ENCODE results near the gene CNST. TPM values are rescaled to one million over a fixed set of nuclear protein-coding genes. Genes with fewer than 3 reads are reported as not detected.
"Not testable (repeated sequence)": the region's sequence is repeated elsewhere in the genome, so short reads cannot be mapped to it uniquely, and the experiment has no call there.

Gene CNST
- polyA plus RNA-seq, 4 donors: 16.0 to 23.5 (median 22.2) TPM

DNA sequence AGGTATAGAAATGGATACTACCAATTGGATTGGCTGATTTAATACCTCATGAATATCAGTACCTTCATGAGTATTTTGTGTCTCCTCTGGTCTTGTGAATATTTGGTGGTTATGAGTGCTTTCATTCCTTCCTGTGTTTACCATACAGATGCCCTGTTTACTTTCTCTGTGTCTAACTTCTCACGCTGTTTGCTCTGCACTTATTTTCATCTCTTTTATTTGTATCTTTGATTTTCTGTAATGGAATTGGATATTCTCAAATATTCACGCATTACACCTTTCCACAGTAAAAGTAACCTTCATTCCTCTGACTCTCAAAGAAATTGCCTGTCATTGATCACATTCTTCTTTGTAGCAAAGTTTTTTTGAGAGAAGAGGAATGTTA lies 16.8 kb downstream of the CNST start:
- no peak for DNase-seq (ENCODE audit: low read depth in 4 of 4, low spot score in 3 of 4)

GRCh38 chr1:246583448-246584185 lies 17.4 kb downstream of the CNST start:
- no peak for DNase-seq (ENCODE audit: low read depth in 4 of 4, low spot score in 3 of 4)

GRCh38 chr1:246587032-246587431 lies 20.8 kb downstream of the CNST start:
- DNase-seq (ENCODE audit: low read depth in 4 of 4, low spot score in 3 of 4): no peak

- DNase-seq (ENCODE audit: low read depth in 4 of 4, low spot score in 3 of 4): no peak
Observed at GRCh38 chr1:246587606-246588005, 21.4 kb downstream of the CNST start.

GRCh38 chr1:246588159-246588721 lies 22.0 kb downstream of the CNST start:
- DNase-seq (ENCODE audit: low read depth in 4 of 4, low spot score in 3 of 4): no peak

DNA sequence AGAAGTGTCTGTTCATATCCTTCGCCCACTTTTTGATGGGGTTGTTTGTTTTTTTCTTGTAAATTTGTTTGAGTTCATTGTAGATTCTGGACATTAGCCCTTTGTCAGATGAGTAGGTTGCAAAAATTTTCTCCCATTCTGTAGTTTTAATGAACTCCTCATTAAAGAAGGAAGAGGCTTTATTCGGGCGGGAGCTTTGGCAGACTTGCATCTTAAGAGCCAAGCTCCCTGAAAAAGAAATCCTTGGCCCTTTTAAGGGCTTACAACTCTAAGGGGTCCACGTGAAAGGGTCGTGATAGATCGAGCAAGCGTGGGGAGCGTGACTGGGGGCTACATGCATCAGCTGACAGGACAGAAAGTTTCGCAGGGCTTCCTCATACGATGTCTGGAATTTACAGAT lies 23.7 kb downstream of the CNST start:
- not testable (repeated sequence) for DNase-seq (ENCODE audit: low read depth in 4 of 4, low spot score in 3 of 4)

DNA sequence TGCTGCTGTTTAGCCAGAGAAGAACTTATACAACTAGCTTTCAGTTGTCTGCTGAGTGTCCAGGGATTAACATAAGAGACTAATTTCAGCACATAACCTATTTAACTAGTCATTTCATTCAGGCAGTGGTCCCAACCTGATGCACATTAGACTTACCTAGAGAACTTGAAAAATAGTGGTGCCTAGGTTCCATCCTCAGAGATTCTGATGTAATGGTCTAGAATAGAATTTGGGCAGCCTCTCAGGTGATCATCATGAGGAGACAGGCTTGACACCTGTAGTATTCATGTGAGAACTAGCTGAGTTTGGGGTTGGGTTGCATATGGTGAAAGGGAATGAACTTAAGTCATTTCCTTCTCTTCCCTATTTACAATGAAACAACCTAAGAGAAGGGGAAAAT lies 24.8 kb downstream of the CNST start:
- DNase-seq (ENCODE audit: low read depth in 4 of 4, low spot score in 3 of 4): no peak

DNA sequence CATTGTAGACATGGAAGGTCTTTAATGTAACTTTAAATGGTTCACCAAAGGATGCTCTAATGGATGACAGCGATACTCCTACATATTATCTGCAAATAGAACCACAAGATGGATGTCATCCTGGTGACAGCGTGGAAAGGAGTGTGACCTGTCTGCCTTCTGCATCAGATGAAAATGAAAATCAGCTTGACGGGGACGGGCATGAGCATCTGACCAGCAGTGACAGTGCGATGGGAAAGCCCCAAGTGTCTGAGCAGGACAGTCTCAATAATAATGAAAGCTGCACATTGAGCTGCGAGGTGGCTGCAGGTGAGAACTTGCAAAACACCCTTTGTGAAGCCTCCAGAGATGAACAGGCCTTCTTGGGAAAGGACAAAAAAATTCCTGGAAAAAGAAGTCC lies 25.2 kb downstream of the CNST start:
- DNase-seq (ENCODE audit: low read depth in 4 of 4, low spot score in 3 of 4): no peak

DNA sequence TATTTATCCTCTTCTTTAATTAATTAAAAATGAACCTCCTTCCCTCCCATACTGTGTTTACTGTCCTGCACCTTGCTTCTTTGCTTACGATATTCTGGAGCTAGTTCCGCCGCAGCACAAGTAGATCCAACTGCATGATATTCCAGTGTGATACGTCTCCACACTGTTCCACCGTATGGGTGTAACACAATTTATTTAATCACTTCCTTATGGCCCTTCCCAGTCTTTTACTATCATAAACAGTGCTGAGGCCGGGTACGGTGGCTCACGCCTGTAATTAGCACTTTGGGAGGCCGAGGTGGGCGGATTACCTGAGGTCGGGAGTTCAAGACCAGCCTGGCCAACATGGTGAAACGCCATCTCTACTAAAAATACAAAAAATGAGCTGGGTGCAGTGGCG lies 25.7 kb downstream of the CNST start:
- no peak for DNase-seq (ENCODE audit: low read depth in 4 of 4, low spot score in 3 of 4)

GRCh38 chr1:246592695-246593094 lies 26.4 kb downstream of the CNST start:
- DNase-seq (ENCODE audit: low read depth in 4 of 4, low spot score in 3 of 4): no peak

DNA sequence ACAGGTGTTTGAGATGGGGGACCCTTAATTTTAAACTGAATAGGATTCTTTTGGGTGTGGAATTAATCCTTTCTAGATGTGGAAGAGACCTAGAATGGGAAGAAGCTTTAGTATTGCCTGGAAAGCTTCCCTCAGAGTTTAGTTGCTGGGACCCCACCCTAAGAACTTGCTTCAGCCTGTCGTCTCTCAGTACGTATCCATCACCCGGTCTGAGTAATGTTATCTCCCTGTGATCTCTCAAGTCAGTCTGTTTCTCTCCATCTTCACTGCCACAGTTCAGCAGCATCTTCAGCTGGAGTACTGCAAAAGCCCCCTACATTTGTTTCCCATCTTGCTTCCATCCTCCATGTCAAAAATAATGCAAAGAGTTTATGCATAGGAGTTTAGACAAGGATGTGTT lies 28.9 kb downstream of the CNST start:
- DNase-seq (ENCODE audit: low read depth in 4 of 4, low spot score in 3 of 4): no peak

- DNase-seq (ENCODE audit: low read depth in 4 of 4, low spot score in 3 of 4): no peak
Observed at GRCh38 chr1:246597340-246597739, 31.1 kb downstream of the CNST start.

GRCh38 chr1:246597971-246598370 lies 31.7 kb downstream of the CNST start:
- no peak for DNase-seq (ENCODE audit: low read depth in 4 of 4, low spot score in 3 of 4)

GRCh38 chr1:246599315-246599714 lies 33.1 kb downstream of the CNST start:
- DNase-seq (ENCODE audit: low read depth in 4 of 4, low spot score in 3 of 4): no peak

DNA sequence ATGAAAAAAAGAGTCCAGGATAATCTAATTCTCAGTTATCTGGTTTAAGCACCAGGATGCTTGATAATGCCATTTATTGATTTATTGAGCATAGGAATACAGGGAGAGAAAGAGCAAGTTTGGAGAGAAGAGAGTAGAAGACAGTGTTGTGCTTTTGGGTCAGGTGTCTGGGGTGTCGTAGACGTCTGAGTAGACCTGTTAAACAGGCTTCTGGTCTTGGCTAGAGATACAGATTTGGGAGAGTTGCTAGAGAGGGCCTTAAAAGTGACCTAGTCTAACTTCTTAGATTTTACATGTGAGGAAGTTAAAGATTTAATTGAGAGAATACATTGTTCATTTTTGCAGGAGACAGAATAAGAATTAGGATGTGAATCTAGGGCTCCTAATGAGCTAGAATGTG lies 34.3 kb downstream of the CNST start:
- no peak for DNase-seq (ENCODE audit: low read depth in 4 of 4, low spot score in 3 of 4)

DNA sequence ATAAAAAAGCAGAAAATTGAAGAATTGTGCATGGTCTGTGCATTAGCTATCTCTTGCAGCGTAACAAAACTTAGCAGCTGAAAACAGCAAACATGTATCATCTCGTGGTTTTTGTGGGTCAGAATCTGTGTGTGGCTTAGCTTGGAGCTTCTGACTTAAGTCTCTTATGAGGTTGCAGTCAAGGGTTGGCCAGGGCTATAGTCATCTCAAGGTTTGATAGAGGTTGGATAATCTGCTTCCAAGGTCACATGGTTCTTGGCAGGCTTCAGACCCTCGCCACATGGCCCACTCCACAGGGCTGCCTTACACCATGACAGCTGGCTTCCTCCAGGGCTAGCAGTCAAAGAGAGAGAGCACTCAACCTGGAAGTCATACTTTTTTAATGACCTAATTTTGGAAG lies 35.9 kb downstream of the CNST start:
- DNase-seq (ENCODE audit: low read depth in 4 of 4, low spot score in 3 of 4): no peak

- DNase-seq (ENCODE audit: low read depth in 4 of 4, low spot score in 3 of 4): not testable (repeated sequence)
Observed at GRCh38 chr1:246605231-246605630, 39.0 kb downstream of the CNST start.

DNA sequence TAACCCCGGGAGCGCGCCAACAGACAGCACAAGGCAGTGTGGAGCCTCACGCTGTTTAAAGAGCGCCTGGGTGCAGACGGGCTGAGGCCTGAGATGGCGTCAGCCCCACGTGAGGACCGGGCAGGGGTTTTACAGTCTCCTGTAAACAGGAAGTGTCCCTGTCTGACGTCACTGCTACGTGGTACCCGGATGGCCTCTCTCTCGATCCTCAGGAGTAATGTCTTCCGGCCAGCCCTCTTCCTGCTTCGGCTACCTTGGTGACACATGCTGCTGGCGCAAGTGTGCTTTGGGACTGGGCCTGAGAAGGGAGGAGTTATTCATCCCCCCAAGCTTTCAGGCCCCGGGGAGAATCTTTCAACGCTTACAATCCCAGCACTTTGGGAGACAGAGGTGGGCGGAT lies 41.2 kb downstream of the CNST start:
- no peak for DNase-seq (ENCODE audit: low read depth in 4 of 4, low spot score in 3 of 4)

- peak in 1 of 4 donors; percentile 29 for DNase-seq (ENCODE audit: low read depth in 4 of 4, low spot score in 3 of 4)
Observed at GRCh38 chr1:246608616-246609376, 42.5 kb downstream of the CNST start.

DNA sequence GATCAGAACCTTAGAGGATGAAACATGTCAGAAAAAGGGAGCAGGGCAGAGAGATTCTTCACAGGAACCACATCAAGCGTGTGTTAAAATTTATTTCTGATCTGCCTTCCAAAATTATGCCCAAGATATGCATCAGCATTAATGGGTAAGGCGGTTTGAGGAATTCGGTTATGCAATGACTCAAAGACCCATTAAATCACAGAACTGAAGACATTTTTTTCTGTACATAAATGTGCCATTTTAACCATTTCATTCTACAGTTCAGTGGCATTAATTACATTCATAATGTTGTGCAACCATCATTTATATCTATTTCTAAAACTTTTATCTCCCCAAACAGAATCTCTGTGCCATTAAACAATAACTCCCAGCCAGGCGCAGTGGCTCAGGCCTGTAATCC lies 43.4 kb downstream of the CNST start:
- no peak for DNase-seq (ENCODE audit: low read depth in 4 of 4, low spot score in 3 of 4)

DNA sequence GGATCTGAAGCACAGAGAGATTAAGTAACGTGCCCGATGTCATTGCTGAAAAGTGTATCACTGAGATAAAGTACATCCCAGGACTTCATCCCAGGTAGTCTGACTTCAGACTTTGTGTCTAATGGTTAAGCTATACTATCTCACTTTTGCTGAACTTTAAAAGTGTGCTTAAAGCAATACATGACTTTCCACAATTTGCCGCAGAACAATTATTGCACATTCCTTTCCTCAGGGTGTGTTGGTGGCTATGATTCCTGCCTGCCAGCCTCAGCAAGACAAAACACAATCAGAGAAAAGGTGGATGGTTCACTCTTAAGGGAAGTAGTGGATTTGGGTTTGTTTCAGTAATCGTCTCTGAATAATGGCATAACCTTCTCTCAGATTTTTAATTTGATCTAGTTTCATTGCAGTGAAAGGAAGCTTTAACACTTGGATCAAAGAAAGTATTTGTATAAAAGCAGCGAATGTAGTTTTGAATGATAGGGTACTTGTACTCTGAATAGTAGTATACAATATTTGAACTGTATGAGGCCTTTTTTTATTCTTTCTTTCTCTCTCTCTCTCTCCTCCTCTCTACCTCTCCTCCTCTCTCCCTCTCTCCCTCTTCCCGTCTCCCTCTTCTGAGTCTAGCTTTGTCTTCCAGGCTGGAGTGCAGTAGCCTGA lies 47.0 kb downstream of the CNST start:
- DNase-seq (ENCODE audit: low read depth in 4 of 4, low spot score in 3 of 4): no peak

Data from left renal pelvis (tissue), 4 donors.